Stimulated activated CD8-positive, alpha-beta memory T cell treated with anti-CD3 and anti-CD28 coated beads, Interleukin-15, amount 100 ng/mL, for 48 hours (primary cell): ENCODE measurements around the gene RIPPLY3.

Source experiments
- DNase-seq, 2 donors: peaks; one replicate each; pipeline ENCODE4 v3.0.0-alpha.2; 2020; ENCODE audit warnings: low read depth in 2 of 2

The RIPPLY3 gene

DNA sequence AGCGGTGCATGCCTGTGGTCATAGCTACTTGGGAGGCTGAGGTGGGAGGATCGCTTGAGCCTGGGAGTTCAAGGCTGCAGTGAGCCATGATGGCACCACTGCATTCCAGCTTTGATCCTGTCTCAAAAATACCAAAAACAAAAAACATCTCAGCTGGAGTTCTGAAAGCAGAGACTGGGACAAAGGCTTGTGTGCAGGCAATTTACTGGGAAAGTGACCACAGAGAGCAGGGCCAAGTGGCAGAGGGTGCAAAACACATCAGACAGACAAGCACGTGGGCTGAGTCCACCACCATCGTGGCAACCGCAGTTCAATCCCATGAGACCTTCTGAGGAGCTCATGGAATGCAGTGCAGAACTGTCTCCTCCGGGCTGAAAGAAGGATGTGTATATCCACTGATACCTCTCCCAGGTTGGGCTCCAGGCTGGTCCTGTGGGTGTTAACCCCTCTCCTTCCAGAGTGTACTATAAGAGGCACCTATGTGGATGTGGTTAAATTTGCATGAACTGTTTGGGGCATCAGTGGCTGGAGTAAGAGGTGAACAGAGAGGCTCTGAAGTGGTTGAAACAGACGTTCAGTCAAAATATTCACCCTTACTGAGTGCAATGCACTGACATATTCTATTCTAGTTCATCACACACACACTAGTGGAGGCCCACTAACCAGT lies 55.6 kb downstream of the RIPPLY3 start:
- DNase-seq = no peak

DNA sequence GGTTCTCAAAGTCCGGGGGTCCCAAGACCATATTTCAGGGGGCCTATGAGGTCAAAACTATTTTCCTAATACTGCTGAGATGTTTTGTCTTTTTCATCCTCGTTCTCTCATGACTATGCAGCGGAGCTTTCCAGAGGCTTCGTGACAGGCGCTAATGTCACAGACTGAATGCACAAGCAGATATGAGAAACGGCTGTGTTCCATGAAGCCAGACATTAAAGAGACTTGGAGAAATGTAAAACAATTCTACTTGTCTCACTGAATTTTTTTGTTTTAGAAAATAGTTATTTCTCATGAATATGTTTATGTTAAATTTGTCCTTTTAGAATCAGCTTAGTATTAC lies 56.1 kb downstream of the RIPPLY3 start:
- DNase-seq = no peak

DNA sequence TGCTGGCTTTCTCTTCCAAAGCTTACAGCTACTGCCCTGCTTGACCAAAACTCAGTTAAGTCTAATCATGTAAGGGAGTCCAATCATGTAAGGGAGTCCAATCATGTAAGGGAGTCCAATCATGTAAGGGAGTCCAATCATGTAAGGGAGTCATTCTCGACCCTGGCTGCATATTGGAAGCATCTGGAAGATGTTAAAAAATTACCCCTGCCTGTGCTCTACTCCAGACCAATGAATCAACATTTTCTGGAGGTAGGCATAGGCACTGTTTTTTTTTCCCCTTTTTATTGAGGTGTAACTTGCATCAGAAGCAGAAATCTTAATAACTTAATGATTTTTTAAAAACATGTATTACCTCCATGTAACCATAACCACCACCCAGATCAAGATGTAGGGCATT lies 56.9 kb downstream of the RIPPLY3 start:
- DNase-seq = no peak

DNA sequence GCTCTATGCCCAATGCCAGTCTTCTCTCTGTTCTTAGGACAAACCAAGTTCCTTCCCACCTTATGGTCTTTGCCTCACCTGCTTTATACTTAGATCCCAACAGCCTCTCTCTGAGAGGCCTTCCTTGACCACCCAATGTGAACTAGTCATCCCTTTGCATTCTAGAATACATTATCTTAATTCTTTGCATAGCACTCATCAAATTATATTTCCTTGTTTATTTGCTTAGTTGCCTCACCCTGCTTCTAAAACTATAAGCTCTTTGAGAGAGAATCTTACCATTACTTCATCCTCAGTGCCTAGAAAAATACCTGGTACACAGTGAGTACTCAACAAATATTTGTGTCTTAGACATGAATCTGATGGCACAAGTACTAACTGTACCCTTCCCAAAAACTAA lies 58.3 kb downstream of the RIPPLY3 start:
- no peak for DNase-seq

DNA sequence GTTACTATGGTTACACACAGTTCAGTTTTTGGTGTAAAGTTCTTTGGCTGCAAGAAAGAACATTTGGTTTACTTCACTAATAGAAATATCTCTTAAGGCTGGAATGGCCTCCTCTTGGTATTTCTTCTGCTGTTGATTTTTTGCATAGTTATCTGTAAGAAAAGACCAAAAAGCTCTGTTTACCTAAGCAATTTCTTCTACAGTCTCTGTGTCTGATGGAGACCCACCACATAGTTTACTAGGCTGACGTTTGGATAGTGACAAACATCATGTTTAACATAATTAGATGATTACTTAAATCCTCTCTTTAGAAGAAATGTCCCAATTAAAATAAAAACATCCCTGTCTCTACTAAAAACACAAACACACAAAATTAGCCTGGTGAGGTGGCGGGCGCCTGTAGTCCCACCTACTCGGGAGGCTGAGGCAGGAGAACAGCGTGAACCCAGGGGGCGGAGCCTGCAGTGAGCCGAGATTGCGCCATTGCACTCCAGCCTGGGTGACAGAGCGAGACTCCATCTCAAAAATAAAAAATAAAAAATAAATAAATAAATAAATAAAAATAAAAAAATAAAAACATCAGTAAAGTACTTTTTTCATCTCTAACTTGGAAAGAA lies 59.2 kb downstream of the RIPPLY3 start:
- no peak for DNase-seq
